Mesothelial cell of epicardium (in vitro differentiated cells): Measurements from ENCODE around the gene CDKN1A. TPM values are rescaled to one million over a fixed set of nuclear protein-coding genes. Genes with fewer than 3 reads are reported as not detected.

Experiments used
- DNase-seq, 2 experiments: peaks; one replicate each; pipeline ENCODE4 v3.0.0; 2021; ENCODE audit warnings: low spot score in 2 of 2; ENCODE audit not compliant: unreplicated experiment in 2 of 2
- H3K27ac Mint-ChIP-seq: 2 replicates; pipeline ENCODE4 v1.8.0; 2021; ENCODE audit warnings: mixed read lengths
- H3K27me3 Mint-ChIP-seq: 2 replicates; pipeline ENCODE4 v1.8.0; 2021; ENCODE audit warnings: low read depth, mixed read lengths
- H3K36me3 Mint-ChIP-seq: 2 replicates; pipeline ENCODE4 v1.8.0; 2021; ENCODE audit warnings: mixed read lengths
- H3K4me1 Mint-ChIP-seq: 2 replicates; pipeline ENCODE4 v1.8.0; 2021; ENCODE audit warnings: mixed read lengths
- H3K4me3 Mint-ChIP-seq: 2 replicates; pipeline ENCODE4 v1.8.0; 2021; ENCODE audit warnings: mild to moderate bottlenecking, moderate library complexity, mixed read lengths
- H3K9me3 Mint-ChIP-seq: 2 replicates; pipeline ENCODE4 v1.8.0; 2021; ENCODE audit warnings: mixed read lengths
- CTCF ChIP-seq: fragments of 200-600 bp; sonication (generic); IDR thresholded peaks from one replicate; pipeline ENCODE4 v1.5.0; 2021; ENCODE audit warnings: antibody characterized with exemption; ENCODE audit not compliant: unreplicated experiment
- total RNA-seq: library from RNA; stranded (reverse); gene quantifications from 3 replicates; pipeline ENCODE4 v1.2.1, GENCODE V29; 2021

Gene CDKN1A
- total RNA-seq, 1 donor from 2014 or later, result 57.1 TPM

GRCh38 chr6:36663504-36664446 is 14.7 kb upstream of the CDKN1A start:
- peaks cover 13% of the 10 kb centered on the region for H3K27me3 Mint-ChIP-seq
- no peak for DNase-seq
- H3K4me1 Mint-ChIP-seq, result peaks cover 21% of the 10 kb centered on the region
- H3K4me3 Mint-ChIP-seq, result no peak overlapping the region
- H3K9me3 Mint-ChIP-seq, result no peaks in the 10 kb centered on the region
- no peak for TF ChIP-seq CTCF
- no peaks in the 10 kb centered on the region for H3K36me3 Mint-ChIP-seq
- no peak overlapping the region for H3K27ac Mint-ChIP-seq

GRCh38 chr6:36665180-36665579 is 13.3 kb upstream of the CDKN1A start:
- TF ChIP-seq CTCF, result no peak
- Mint-ChIP-seq H3K27me3 (peaks cover 7% of the 10 kb centered on the region), H3K4me1 (peaks cover 32% of the 10 kb centered on the region), H3K27ac (no peak overlapping the region), H3K4me3 (no peak overlapping the region), H3K36me3 (no peaks in the 10 kb centered on the region), H3K9me3 (no peaks in the 10 kb centered on the region)
- DNase-seq, result no peak

GRCh38 chr6:36666287-36666686 is 12.2 kb upstream of the CDKN1A start:
- peaks cover 7% of the 10 kb centered on the region for H3K27me3 Mint-ChIP-seq
- no peak overlapping the region for H3K27ac Mint-ChIP-seq
- H3K9me3 Mint-ChIP-seq, result no peaks in the 10 kb centered on the region
- H3K36me3 Mint-ChIP-seq, result no peaks in the 10 kb centered on the region
- H3K4me1 Mint-ChIP-seq, result peaks cover 32% of the 10 kb centered on the region
- no peak overlapping the region for H3K4me3 Mint-ChIP-seq
- no peak for TF ChIP-seq CTCF
- no peak for DNase-seq

- peak overlapping the region; percentile 92 for H3K27ac Mint-ChIP-seq
- peaks cover 32% of the 10 kb centered on the region for H3K4me1 Mint-ChIP-seq
- H3K36me3 Mint-ChIP-seq, result no peaks in the 10 kb centered on the region
- no peak for DNase-seq
- no peak for TF ChIP-seq CTCF
- H3K9me3 Mint-ChIP-seq, result no peaks in the 10 kb centered on the region
- no peak overlapping the region for H3K4me3 Mint-ChIP-seq
- peaks cover 7% of the 10 kb centered on the region for H3K27me3 Mint-ChIP-seq
These were observed 11.5 kb upstream of the CDKN1A start for GRCh38 chr6:36666826-36667591.

- Mint-ChIP-seq H3K27ac (no peak overlapping the region), H3K9me3 (no peaks in the 10 kb centered on the region), H3K36me3 (no peaks in the 10 kb centered on the region), H3K4me1 (peaks cover 22% of the 10 kb centered on the region), H3K27me3 (no peaks in the 10 kb centered on the region), H3K4me3 (no peak overlapping the region)
- no peak for DNase-seq
- TF ChIP-seq CTCF, result no peak
These were observed 9.9 kb upstream of the CDKN1A start for GRCh38 chr6:36668591-36668990.
